ENCODE measurements around the gene AFF2. TPM values are rescaled to one million over a fixed set of nuclear protein-coding genes. Genes with fewer than 3 reads are reported as not detected.

Gene AFF2
- total RNA-seq, 1 donor from 2014 or later, result 10.9 TPM

GRCh38 chrX:149003863-149004660 is 503.6 kb downstream of the AFF2 start:
- no peaks in the 10 kb centered on the region for H3K36me3 ChIP-seq
- no peaks in the 10 kb centered on the region for H3K9me3 ChIP-seq
- no peaks in the 10 kb centered on the region for H3K4me1 ChIP-seq
- ATAC-seq (no peak), DNase-seq (no peak)
- no peak overlapping the region for H3K4me3 ChIP-seq
- H3K27me3 ChIP-seq (ENCODE audit: low read depth), result no peaks in the 10 kb centered on the region
- intact Hi-C loops (cut with DNase I), result no loop called here
- no peak for TF ChIP-seq CTCF (IDR thresholded peaks at IDR 0.05)
- no peak overlapping the region for H3K27ac ChIP-seq

GRCh38 chrX:149004936-149005335 is 504.5 kb downstream of the AFF2 start:
- Histone ChIP-seq H3K9me3 (no peaks in the 10 kb centered on the region), H3K4me1 (no peaks in the 10 kb centered on the region), H3K27me3 (ENCODE audit: low read depth) (no peaks in the 10 kb centered on the region), H3K36me3 (no peaks in the 10 kb centered on the region), H3K4me3 (no peak overlapping the region), H3K27ac (no peak overlapping the region)
- intact Hi-C loops (cut with DNase I), result no loop called here
- no peak for TF ChIP-seq CTCF (IDR thresholded peaks at IDR 0.05)
- ATAC-seq, result no peak
- no peak for DNase-seq

- no peak for TF ChIP-seq CTCF (IDR thresholded peaks at IDR 0.05)
- no peaks in the 10 kb centered on the region for H3K36me3 ChIP-seq
- no peaks in the 10 kb centered on the region for H3K9me3 ChIP-seq
- ATAC-seq, result no peak
- DNase-seq, result no peak
- no peak overlapping the region for H3K27ac ChIP-seq
- H3K4me1 ChIP-seq, result no peaks in the 10 kb centered on the region
- H3K27me3 ChIP-seq (ENCODE audit: low read depth), result no peaks in the 10 kb centered on the region
- intact Hi-C loops (cut with DNase I), result no loop called here
- no peak overlapping the region for H3K4me3 ChIP-seq
Observed at GRCh38 chrX:149006235-149006634, 505.8 kb downstream of the AFF2 start.

GRCh38 chrX:149007423-149007822 is 507.0 kb downstream of the AFF2 start:
- H3K27ac ChIP-seq, result no peak overlapping the region
- no peaks in the 10 kb centered on the region for H3K9me3 ChIP-seq
- H3K4me3 ChIP-seq, result no peak overlapping the region
- no peaks in the 10 kb centered on the region for H3K27me3 ChIP-seq (ENCODE audit: low read depth)
- intact Hi-C loops (cut with DNase I), result no loop called here
- ATAC-seq (no peak), DNase-seq (no peak)
- TF ChIP-seq CTCF (IDR thresholded peaks at IDR 0.05), result no peak
- no peaks in the 10 kb centered on the region for H3K4me1 ChIP-seq
- H3K36me3 ChIP-seq, result no peaks in the 10 kb centered on the region

GRCh38 chrX:149010013-149010852 is 509.8 kb downstream of the AFF2 start:
- DNase-seq, result no peak

More at GRCh38 chrX:149010013-149010852, 509.8 kb downstream of the AFF2 start:
- intact Hi-C loops (cut with DNase I), result no loop called here
- no peak for ATAC-seq
- no peak overlapping the region for H3K4me3 ChIP-seq
- TF ChIP-seq CTCF (IDR thresholded peaks at IDR 0.05), result no peak
- no peaks in the 10 kb centered on the region for H3K36me3 ChIP-seq
- no peaks in the 10 kb centered on the region for H3K27me3 ChIP-seq (ENCODE audit: low read depth)
- H3K4me1 ChIP-seq, result no peaks in the 10 kb centered on the region
- H3K27ac ChIP-seq, result no peak overlapping the region
- no peaks in the 10 kb centered on the region for H3K9me3 ChIP-seq
